DOHH2 (cell line): Measurements from ENCODE around the gene AP5Z1.

Experiments
- H3F3A ChIP-seq: fragments of 200-600 bp; sonication (generic), shearing (Covaris generic); 2 replicates; pipeline ENCODE4 v1.6.0; 2016; ENCODE audit warnings: antibody characterized with exemption, mild to moderate bottlenecking; ENCODE audit not compliant: control insufficient read depth, insufficient read depth
- H3K27ac ChIP-seq: fragments of 200-600 bp; sonication (generic); 2 replicates; pipeline ENCODE4 v1.5.1; 2014; ENCODE audit warnings: low read depth, mild to moderate bottlenecking, low read length, moderate library complexity
- H3K27me3 ChIP-seq: fragments of 200-600 bp; sonication (generic); 2 replicates; pipeline ENCODE4 v1.6.1; 2014; ENCODE audit warnings: mild to moderate bottlenecking, low read length, mixed read lengths; ENCODE audit not compliant: control insufficient read depth
- H3K36me3 ChIP-seq: fragments of 200-600 bp; sonication (generic); 2 replicates; pipeline ENCODE4 v1.6.1; 2014; ENCODE audit warnings: mild to moderate bottlenecking, low read length, moderate library complexity, mixed read lengths; ENCODE audit not compliant: control insufficient read depth
- H3K4me1 ChIP-seq: fragments of 200-600 bp; sonication (generic); 2 replicates; pipeline ENCODE4 v1.6.1; 2014; ENCODE audit warnings: mild to moderate bottlenecking, low read length, mixed read lengths; ENCODE audit not compliant: control insufficient read depth
- H3K4me2 ChIP-seq: fragments of 200-600 bp; sonication (generic); 2 replicates; pipeline ENCODE4 v1.6.0; 2014; ENCODE audit warnings: mild to moderate bottlenecking, low read length, moderate library complexity
- H3K4me3 ChIP-seq: fragments of 200-600 bp; sonication (generic); 2 replicates; pipeline ENCODE4 v1.5.1; 2014; ENCODE audit warnings: mild to moderate bottlenecking, low read length, mixed read lengths
- H3K79me2 ChIP-seq: fragments of 200-600 bp; sonication (generic); 2 replicates; pipeline ENCODE4 v1.6.1; 2014; ENCODE audit warnings: mild to moderate bottlenecking, low read length, mixed read lengths; ENCODE audit not compliant: control insufficient read depth
- H3K9me2 ChIP-seq: fragments of 200-600 bp; sonication (generic); replicated peaks from 2 replicates; pipeline ENCODE4 v1.6.1; 2014; ENCODE audit warnings: mild to moderate bottlenecking, low read length, mixed read lengths; ENCODE audit not compliant: control insufficient read depth
- H3K9me3 ChIP-seq: fragments of 200-600 bp; sonication (generic); 2 replicates; pipeline ENCODE4 v1.6.1; 2014; ENCODE audit warnings: antibody characterized with exemption, low read length, mixed read lengths; ENCODE audit not compliant: control insufficient read depth, insufficient read depth
- H4K20me1 ChIP-seq: fragments of 200-600 bp; sonication (generic); 2 replicates; pipeline ENCODE4 v1.6.0; 2014; ENCODE audit warnings: low read depth, mild to moderate bottlenecking, antibody characterized with exemption, low read length, moderate library complexity; ENCODE audit not compliant: control insufficient read depth, insufficient read depth
- EZH2phosphoT487 ChIP-seq: fragments of 200-600 bp; sonication (generic); IDR thresholded peaks from 2 replicates; pipeline ENCODE4 v1.6.1; 2017; ENCODE audit warnings: borderline replicate concordance, mild to moderate bottlenecking, antibody characterized with exemption, low read length, moderate library complexity, mixed read lengths
- TF ChIP-seq, protein P1 (sequence below): fragments of 200-600 bp; sonication (generic); IDR thresholded peaks from one replicate; pipeline ENCODE4 v1.5.1; 2014; ENCODE audit warnings: antibody characterized with exemption, mild to moderate bottlenecking, low read depth, low read length; ENCODE audit not compliant: poor library complexity, severe bottlenecking

Gene AP5Z1

DNA sequence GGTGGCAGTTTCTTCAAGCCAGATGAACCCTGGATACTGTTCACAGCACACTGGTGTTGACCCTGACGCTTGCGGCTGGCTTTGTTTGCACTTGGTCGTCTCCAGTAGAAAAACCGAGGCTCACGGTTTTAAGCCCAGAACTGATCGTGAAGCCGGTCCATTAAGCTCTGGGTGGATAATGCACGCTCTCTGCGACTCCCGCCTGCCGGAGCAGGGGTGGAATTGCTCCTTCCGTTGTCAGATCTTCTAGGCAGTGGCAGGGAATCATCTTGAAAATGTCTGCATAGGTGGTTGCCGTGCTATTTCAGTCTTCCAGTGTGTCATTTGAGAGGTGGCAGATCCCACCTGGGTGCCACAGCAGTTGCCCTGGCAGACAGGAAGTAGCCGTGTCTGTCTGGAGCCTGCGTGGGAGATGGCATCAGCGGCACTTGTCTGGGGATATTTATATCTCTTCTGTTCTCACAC lies 35.9 kb upstream of the AP5Z1 start:
- no peak overlapping the region for H3K4me3 ChIP-seq
- peaks cover 11% of the 10 kb centered on the region for H3F3A ChIP-seq
- TF ChIP-seq, protein P1, sequence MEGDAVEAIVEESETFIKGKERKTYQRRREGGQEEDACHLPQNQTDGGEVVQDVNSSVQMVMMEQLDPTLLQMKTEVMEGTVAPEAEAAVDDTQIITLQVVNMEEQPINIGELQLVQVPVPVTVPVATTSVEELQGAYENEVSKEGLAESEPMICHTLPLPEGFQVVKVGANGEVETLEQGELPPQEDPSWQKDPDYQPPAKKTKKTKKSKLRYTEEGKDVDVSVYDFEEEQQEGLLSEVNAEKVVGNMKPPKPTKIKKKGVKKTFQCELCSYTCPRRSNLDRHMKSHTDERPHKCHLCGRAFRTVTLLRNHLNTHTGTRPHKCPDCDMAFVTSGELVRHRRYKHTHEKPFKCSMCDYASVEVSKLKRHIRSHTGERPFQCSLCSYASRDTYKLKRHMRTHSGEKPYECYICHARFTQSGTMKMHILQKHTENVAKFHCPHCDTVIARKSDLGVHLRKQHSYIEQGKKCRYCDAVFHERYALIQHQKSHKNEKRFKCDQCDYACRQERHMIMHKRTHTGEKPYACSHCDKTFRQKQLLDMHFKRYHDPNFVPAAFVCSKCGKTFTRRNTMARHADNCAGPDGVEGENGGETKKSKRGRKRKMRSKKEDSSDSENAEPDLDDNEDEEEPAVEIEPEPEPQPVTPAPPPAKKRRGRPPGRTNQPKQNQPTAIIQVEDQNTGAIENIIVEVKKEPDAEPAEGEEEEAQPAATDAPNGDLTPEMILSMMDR = no peak
- no peak for TF ChIP-seq EZH2phosphoT487
- no peaks in the 10 kb centered on the region for H3K27me3 ChIP-seq
- H3K9me2 ChIP-seq = no peaks in the 10 kb centered on the region
- peaks cover 66% of the 10 kb centered on the region for H3K79me2 ChIP-seq
- peak overlapping the region; percentile 45 for H3K4me2 ChIP-seq
- no peaks in the 10 kb centered on the region for H3K9me3 ChIP-seq
- H4K20me1 ChIP-seq = peaks cover 11% of the 10 kb centered on the region; the same call in 1 of the 2 replicates
- H3K27ac ChIP-seq = no peak overlapping the region
- peaks cover 43% of the 10 kb centered on the region for H3K4me1 ChIP-seq
- H3K36me3 ChIP-seq = peaks cover 39% of the 10 kb centered on the region

DNA sequence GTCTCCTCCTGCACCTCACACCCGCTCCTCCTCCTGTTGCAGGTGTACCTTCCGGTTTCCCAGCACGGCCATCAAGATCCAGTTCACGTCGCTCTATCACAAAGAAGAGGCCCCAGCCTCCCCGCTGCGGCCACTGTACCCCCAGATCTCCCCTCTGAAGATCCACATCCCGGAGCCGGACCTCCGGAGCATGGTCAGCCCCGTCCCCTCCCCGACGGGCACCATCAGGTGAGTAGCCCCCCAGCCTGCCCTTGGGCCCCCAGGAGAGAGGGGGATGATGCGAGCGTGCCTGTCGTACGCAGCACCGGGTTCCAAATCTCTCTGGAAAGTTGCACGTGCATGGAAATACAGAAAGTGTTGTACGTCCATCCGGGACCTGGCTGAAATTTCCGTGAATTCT lies 34.6 kb upstream of the AP5Z1 start:
- Histone ChIP-seq H3K4me2 (no peak overlapping the region), H3K4me3 (no peak overlapping the region), H3K9me2 (no peaks in the 10 kb centered on the region), H3K27me3 (no peaks in the 10 kb centered on the region), H3K36me3 (peaks cover 46% of the 10 kb centered on the region), H3K4me1 (peaks cover 56% of the 10 kb centered on the region), H4K20me1 (peaks cover 11% of the 10 kb centered on the region; the same call in 1 of the 2 replicates), H3K9me3 (no peaks in the 10 kb centered on the region), H3K79me2 (peaks cover 65% of the 10 kb centered on the region), H3F3A (peaks cover 17% of the 10 kb centered on the region), H3K27ac (no peak overlapping the region)
- TF ChIP-seq EZH2phosphoT487 = no peak
- TF ChIP-seq, protein P1 = no peak

DNA sequence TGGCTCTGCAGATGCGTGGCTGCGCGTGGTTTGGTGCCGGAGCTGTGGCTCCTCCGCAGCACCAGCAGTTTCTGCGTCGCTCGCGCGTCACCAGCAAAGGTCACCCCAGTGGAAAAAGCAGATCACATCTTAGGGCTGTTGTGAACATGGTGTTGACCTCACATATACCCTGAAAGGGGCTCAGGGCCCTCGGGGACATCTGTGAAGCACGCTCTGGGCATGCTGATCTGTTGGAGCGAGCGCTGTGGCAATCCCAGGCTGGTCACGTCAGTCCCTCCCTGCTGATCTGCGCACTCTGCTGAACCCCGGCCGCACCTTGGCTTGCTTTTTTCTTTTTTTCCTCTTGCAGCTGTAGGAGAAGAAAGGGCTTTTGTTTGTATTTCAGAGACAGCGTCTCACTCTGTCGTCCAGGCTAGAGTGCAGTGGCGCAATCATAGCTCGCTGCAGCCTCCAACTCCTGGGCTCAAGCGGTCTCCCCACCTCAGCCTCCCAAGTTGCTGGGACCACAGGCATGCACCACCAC lies 33.3 kb upstream of the AP5Z1 start:
- H3K9me3 ChIP-seq = no peaks in the 10 kb centered on the region
- peaks cover 10% of the 10 kb centered on the region; the same call in 1 of the 2 replicates for H4K20me1 ChIP-seq
- no peaks in the 10 kb centered on the region for H3K9me2 ChIP-seq
- peaks cover 19% of the 10 kb centered on the region for H3F3A ChIP-seq
- H3K4me3 ChIP-seq = no peak overlapping the region
- no peaks in the 10 kb centered on the region for H3K27me3 ChIP-seq
- peaks cover 58% of the 10 kb centered on the region for H3K36me3 ChIP-seq
- TF ChIP-seq EZH2phosphoT487 = no peak
- TF ChIP-seq, protein P1 = no peak
- H3K79me2 ChIP-seq = peaks cover 71% of the 10 kb centered on the region
- H3K4me2 ChIP-seq = no peak overlapping the region
- no peak overlapping the region for H3K27ac ChIP-seq
- peaks cover 62% of the 10 kb centered on the region for H3K4me1 ChIP-seq
